Measurements from ENCODE around the gene HAPSTR1.
"Not testable (repeated sequence)": the region's sequence is repeated elsewhere in the genome, so short reads cannot be mapped to it uniquely, and the experiment has no call there.

Gene HAPSTR1, protein sequence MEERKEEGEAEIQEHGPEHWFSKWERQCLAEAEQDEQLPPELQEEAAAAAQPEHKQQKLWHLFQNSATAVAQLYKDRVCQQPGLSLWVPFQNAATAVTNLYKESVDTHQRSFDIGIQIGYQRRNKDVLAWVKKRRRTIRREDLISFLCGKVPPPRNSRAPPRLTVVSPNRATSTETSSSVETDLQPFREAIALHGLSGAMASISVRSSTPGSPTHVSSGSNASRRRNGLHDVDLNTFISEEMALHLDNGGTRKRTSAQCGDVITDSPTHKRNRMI

GRCh38 chr16:9090960-9091866 is at the start of gene HAPSTR1:
Gene HAPSTR1, plus strand, starts transcription at chr16:9091644. Its CDS starts 401 bp downstream, at chr16:9092045.
- peak; percentile 100 for DNase-seq (ENCODE audit: low spot score)

GRCh38 chr16:9042533-9042932 is 48.9 kb upstream of the HAPSTR1 start:
- DNase-seq (ENCODE audit: low spot score) = no peak

DNA sequence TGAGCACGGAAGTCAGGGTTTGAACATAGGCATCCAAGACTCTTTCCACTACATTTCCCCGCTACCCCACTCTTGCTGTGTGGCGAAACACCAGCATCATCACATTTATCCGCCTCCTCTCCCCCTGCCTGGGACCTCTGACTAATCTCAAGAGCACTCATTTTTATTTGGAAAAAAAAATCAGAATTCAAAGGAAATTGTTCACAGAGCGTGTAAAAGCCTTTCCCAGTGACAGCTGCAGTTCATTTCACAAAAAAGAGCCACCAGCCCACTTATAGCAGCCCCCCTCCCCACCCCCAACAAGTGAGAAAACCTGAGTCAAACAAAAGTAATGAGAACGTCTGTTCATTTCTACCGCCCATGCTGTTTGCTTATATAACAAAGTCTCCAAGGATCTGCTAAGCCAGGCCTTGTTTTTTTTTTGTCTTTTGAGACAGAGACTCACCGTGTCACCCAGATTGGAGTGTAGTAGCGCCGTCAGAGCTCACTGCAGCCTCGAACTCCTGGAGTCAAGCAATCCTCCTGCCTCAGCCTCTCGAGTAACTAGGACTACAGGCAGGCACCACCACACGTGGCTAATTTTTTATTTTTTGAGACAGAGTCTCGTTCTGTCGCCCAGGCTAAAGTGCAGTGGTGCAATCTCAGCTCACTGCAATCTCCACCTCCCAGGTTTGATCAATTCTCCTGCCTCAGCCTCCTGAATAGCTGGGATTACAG is 48.3 kb upstream of the HAPSTR1 start:
- DNase-seq (ENCODE audit: low spot score) = no peak

GRCh38 chr16:9045562-9045961 is 45.9 kb upstream of the HAPSTR1 start:
- not testable (repeated sequence) for DNase-seq (ENCODE audit: low spot score)

DNA sequence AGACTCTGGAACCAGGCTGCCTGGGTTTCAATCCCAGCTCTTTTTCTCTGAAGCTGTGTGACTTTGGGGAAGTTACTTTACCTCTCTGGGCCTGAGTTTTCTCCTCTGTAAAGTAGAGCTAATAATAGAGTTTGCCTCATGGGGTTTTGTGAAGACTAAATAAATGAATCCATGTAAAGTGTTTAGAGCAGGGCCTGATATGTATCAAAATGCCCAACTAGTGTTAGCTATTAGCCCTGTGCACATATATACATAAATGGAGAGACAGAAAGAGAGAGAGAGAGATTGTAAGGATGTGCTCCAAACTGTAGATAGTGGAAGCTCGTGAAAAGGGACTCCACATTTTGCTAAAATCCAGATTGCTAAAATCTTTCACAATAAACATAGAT is 44.8 kb upstream of the HAPSTR1 start:
- no peak for DNase-seq (ENCODE audit: low spot score)

GRCh38 chr16:9047689-9048301 is 43.6 kb upstream of the HAPSTR1 start:
- peak; percentile 25 for DNase-seq (ENCODE audit: low spot score)

GRCh38 chr16:9048302-9048700 is 43.1 kb upstream of the HAPSTR1 start:
- no peak for DNase-seq (ENCODE audit: low spot score)

- no peak for DNase-seq (ENCODE audit: low spot score)
These were observed 42.2 kb upstream of the HAPSTR1 start for GRCh38 chr16:9049241-9049640.

DNA sequence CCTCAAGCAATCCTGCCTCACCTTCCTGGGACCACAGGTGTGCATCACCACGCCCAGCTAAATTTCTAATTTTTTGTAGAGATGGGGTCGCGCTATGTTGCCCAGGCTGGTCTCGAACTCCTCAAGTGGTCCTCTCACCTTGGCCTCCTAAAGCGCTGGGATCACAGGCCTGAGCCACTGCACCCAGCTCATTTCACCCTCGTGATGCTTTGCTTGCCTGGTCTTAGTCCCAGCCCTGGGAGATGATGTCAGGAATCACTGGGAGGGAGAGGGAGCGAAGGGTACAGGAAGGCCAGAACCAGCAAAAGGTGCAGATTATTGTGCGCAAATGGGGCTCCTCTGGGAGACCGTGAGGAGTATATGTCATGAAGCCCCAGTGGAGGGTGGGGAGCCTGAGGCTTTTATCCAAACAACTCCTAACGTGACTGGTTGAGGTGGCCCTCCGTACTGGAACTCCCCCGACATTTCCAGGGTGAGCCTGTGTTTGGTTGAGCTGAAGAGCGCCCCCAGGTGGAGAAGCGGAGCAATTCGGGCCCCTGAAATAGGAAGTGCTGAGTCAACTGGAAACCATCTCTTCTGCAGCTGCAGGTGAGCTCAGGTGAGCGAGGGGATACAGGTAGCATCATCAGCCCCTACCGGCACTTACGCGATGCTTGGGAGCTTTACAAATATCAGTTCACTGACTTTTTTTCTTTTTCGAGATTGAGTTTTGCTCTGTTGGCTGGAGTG is 41.2 kb upstream of the HAPSTR1 start:
- peak; percentile 42 for DNase-seq (ENCODE audit: low spot score)

- DNase-seq (ENCODE audit: low spot score) = peak; percentile 31
These were observed 38.3 kb upstream of the HAPSTR1 start for GRCh38 chr16:9053006-9053601.

GRCh38 chr16:9054460-9054859 is 37.0 kb upstream of the HAPSTR1 start:
- DNase-seq (ENCODE audit: low spot score) = no peak

- no peak for DNase-seq (ENCODE audit: low spot score)
These were observed 36.3 kb upstream of the HAPSTR1 start for GRCh38 chr16:9055115-9055514.

DNA sequence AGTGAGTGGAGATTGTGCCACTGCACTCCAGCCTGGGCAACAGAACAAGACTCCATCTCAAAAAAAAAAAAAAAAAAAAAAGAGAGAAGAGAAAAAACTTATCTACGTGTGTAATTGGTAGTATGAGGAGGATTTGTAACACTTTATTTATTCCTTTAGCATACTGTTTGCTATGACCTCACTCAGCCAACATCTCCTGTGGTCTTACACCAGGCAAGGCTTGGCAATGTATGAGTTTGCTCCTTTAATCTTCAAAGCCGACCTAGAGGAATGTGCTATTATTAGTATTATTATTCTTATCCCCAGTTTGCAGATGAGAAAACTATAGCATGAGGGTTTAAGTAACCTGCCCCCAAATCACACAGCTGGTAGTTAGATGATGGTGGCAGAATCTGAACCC is 35.8 kb upstream of the HAPSTR1 start:
- no peak for DNase-seq (ENCODE audit: low spot score)

- DNase-seq (ENCODE audit: low spot score) = no peak
These were observed 35.4 kb upstream of the HAPSTR1 start for GRCh38 chr16:9056061-9056460.

DNA sequence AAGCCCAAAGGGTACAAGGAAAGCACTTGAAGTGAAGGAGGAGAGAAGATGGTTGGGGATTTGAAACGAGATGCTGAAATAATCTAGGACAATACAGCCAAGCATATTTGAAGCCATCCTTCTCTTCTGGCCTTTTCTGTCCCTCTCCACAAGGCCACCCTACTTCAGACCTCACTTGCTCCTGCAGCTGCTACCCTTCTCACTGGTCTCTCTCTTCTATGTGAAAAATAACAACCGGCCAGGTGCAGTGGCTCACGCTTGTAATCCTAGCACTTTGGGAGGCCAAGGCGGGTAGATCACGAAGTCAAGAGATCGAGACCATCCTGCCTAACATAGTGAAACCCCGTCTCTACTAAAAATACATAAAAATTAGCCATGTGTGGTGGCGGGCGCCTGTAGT is 33.2 kb upstream of the HAPSTR1 start:
- no peak for DNase-seq (ENCODE audit: low spot score)

- DNase-seq (ENCODE audit: low spot score) = no peak
These were observed 31.2 kb upstream of the HAPSTR1 start for GRCh38 chr16:9060225-9060624.

- no peak for DNase-seq (ENCODE audit: low spot score)
These were observed 30.1 kb upstream of the HAPSTR1 start for GRCh38 chr16:9061358-9061813.

DNA sequence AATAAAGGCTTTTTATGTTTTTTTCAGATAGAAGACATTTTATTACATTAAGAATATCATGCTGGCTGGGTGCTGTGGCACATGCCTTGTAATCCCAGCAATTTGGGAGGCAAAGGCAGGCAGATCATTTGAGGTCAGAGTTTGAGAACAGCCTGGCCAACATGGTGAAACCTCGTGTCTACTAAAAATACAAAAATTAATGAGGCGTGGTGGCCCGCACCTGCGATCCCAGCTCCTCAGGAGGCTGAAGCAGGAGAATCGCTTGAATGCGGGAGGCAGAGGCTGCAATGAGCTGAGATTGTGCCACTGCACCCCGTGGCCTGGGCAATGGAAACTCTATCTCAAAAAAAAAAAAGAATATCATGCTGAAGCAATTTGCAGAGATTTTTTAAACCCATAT is 29.1 kb upstream of the HAPSTR1 start:
- DNase-seq (ENCODE audit: low spot score) = no peak

DNA sequence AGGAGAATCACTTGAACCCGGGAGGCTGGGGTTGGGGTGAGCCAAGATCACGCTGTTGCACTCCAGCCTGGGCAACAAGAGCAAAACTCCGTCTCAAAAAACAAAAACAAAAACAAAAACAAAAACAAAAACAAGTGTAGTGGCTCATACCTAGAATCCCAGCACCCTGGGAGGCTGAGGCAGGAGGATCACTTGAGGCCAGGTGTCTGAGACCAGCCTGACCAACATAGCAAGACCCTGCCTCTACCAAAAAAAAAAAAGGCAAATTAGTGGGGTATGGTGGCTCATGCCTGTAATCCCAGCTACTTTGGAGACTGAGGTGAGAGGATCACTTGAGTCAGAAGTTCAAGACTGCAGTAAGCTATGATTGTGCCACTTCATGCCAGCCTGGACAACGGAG is 26.4 kb upstream of the HAPSTR1 start:
- DNase-seq (ENCODE audit: low spot score) = no peak

DNA sequence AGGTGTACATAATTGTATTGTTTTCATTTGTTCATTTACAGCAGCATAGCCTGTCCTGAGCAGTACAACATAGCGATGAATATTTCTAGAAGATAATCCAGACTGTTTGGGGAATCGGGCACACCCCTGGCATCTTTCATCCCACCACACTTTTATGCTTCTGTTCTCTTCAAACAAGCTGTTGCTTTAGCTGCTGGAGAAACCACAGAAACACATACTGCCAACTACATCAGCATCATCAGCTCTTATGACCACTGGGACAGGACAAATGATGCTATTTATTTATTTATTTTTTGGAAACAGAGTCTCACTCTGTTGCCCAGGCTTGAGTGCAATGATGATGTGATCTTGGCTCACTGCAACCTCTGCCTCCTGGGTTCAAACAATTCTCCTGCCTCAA is 22.6 kb upstream of the HAPSTR1 start:
- DNase-seq (ENCODE audit: low spot score) = no peak

GRCh38 chr16:9070254-9070653 is 21.2 kb upstream of the HAPSTR1 start:
- no peak for DNase-seq (ENCODE audit: low spot score)

All from hematopoietic multipotent progenitor cell treated with erythropoietin and hydrocortisone succinate and interleukin-3 and kit ligand, for 15 days (in vitro differentiated cells).